GM12874 (cell line): Measurements from ENCODE around the gene CCDC60.

Experiments
- TF ChIP-seq, protein P1 (sequence below): IDR thresholded peaks from 2 replicates; pipeline ENCODE4 v1.5.1; 2011; ENCODE audit warnings: low read depth, mild to moderate bottlenecking, control low read depth, low read length, moderate library complexity; ENCODE audit not compliant: insufficient read depth

The CCDC60 gene

GRCh38 chr12:119302451-119303080 lies 32.0 kb upstream of the CCDC60 start:
- TF ChIP-seq, protein P1, sequence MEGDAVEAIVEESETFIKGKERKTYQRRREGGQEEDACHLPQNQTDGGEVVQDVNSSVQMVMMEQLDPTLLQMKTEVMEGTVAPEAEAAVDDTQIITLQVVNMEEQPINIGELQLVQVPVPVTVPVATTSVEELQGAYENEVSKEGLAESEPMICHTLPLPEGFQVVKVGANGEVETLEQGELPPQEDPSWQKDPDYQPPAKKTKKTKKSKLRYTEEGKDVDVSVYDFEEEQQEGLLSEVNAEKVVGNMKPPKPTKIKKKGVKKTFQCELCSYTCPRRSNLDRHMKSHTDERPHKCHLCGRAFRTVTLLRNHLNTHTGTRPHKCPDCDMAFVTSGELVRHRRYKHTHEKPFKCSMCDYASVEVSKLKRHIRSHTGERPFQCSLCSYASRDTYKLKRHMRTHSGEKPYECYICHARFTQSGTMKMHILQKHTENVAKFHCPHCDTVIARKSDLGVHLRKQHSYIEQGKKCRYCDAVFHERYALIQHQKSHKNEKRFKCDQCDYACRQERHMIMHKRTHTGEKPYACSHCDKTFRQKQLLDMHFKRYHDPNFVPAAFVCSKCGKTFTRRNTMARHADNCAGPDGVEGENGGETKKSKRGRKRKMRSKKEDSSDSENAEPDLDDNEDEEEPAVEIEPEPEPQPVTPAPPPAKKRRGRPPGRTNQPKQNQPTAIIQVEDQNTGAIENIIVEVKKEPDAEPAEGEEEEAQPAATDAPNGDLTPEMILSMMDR: no peak

- TF ChIP-seq, protein P1: no peak
Observed at GRCh38 chr12:119306593-119306992, 27.9 kb upstream of the CCDC60 start.

DNA sequence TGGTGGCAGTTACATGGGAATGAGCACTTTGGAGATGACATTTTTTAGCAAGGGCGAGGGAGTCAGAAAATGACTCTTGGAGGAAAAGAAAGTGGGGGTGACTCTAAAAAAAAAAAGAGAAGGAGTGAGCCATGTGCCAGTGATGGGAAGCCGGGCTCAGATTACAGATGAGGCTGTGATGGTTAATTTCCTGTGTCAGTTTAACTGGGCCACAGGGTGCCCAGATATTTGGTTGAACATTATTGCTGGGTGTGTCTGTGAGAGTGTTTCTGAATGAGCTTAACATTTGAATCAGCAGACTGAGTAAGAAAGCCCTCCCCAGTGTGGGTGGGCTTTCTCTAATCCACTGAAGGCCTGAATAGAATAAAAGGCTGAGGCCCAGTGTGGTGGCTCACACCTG lies 26.8 kb upstream of the CCDC60 start:
- TF ChIP-seq, protein P1: no peak

DNA sequence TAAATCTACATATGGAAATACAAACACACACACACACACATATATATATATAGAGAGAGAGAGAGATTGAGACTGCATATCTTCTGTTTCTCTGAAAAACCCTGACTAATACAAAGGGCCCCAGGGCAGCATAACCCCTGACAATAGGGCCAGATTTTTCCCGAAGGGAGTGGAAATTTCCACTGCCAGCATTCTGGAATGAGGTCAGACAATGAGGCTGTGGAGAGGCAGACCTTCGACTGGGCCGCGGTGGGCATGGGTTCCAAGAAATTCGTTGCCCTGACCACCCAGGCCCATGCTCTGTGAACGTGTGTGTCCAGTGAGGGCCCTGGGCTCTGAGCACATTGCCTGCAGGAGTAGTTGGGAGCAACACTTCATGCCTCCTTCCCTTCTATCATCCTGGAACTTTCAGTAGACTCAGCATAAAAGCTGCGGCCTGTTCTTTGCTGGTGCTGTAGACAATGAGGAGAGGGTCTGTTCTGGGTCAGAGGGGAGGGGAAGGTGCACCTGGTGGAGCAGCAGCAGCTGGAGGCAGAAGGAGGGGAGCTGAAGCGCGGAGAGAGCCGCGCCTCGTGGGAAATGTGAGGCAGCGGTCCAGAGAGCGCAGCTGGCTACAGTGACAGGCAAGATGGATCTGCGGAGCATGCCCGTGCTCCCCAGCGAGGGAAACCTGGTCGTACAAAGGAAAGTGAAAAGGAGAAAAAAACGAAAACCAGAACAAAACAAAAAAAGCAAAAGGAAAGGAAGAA lies 25.6 kb upstream of the CCDC60 start:
- TF ChIP-seq, protein P1: no peak

DNA sequence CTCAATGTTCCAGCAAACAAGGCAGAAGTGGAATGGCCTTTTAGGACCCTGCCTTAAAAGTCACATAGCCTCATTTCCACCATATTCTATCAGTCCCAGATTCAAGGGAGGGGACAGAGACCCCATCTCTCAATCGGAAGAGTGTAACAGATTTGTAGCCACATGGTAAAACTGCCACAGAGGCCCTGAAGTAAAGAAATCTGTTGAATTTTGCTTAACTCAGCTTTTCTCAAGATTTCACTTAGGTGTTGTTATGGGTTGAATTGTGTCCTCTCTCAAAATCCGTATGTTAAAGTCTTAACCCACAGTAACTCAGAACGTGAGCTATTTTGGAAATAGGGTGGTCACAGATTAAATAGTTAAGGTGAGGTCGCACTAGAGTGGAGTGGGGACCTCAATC lies 22.7 kb upstream of the CCDC60 start:
- TF ChIP-seq, protein P1: no peak

DNA sequence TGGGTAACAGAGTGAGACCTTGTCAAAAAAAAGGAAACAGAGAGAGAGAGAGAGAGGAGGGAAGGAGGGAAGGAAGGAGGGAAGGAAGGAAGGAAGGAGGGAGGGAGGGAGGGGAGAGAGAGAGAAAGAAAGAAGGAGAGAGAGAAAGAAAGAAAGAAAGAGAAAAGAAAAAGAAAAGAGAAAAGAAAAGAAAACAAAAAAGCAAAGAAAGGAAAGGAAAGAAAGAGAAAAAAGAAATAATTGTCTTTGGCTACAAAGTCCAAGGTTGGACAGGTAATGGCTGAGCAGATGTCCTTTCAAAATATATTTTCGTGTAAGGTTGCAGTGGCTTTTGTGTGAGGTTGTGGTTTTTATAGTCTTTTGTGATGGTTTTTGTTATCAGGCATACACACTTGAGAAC lies 21.6 kb upstream of the CCDC60 start:
- TF ChIP-seq, protein P1: no peak

DNA sequence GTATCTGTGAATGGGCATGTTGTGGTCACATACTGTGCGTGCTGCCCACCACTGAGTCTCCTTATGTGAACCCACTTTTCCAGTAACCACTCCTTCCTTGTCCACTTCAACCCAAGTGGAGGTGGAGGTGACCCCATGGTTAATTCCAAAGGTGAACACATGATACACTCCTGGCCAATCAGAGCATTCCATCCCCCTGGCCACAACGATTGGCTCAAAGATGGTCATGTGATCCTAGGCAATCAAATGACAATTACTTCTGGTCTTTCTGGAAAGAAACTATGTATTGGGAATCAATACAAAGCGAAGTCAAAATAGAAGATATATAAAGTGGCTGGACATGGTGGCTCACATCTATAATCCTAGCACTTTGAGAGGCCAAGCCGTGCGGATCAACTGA lies 20.2 kb upstream of the CCDC60 start:
- TF ChIP-seq, protein P1: no peak
